Mesenchymal stem cell (in vitro differentiated cells and primary cell): Measurements from ENCODE around the gene KLHL6.

Experiments used
- DNase-seq: peaks from one replicate; pipeline ENCODE4 v3.0.0-alpha.2; 2013
- H2AFZ ChIP-seq: one replicate; pipeline ENCODE4 v1.6.1; 2013; ENCODE audit warnings: low read depth, mild to moderate bottlenecking, control low read depth, inconsistent platforms, low read length, moderate library complexity
- H2AK5ac ChIP-seq: 2 replicates; pipeline ENCODE4 v1.6.1; 2013; ENCODE audit warnings: low read length, moderate library complexity, mild to moderate bottlenecking, inconsistent platforms; ENCODE audit not compliant: severe bottlenecking
- H2BK120ac ChIP-seq: one replicate; pipeline ENCODE4 v1.6.1; 2013; ENCODE audit warnings: low read depth, mild to moderate bottlenecking, inconsistent platforms, low read length, moderate library complexity
- H2BK12ac ChIP-seq, 2 experiments: one replicate each; pipeline ENCODE4 v1.6.1; 2013; ENCODE audit warnings: inconsistent platforms in 2 of 2, low read length in 2 of 2, mild to moderate bottlenecking in 2 of 2, moderate library complexity in 2 of 2, control low read depth in 1 of 2
- H2BK15ac ChIP-seq: one replicate; pipeline ENCODE4 v1.6.1; 2013; ENCODE audit warnings: mild to moderate bottlenecking, low read depth, inconsistent platforms; ENCODE audit not compliant: poor library complexity, severe bottlenecking
- H2BK5ac ChIP-seq: 2 replicates; pipeline ENCODE4 v1.6.1; 2013; ENCODE audit warnings: low read depth, mild to moderate bottlenecking, low read length, control low read depth, inconsistent platforms; ENCODE audit not compliant: poor library complexity, severe bottlenecking
- H3K14ac ChIP-seq, 2 experiments: one replicate each; pipeline ENCODE4 v1.6.1; 2013; ENCODE audit warnings: inconsistent platforms in 2 of 2, low read length in 2 of 2, control low read depth in 1 of 2, mild to moderate bottlenecking in 1 of 2, moderate library complexity in 1 of 2
- H3K18ac ChIP-seq, 2 experiments: one replicate each; pipeline ENCODE4 v1.6.1; 2013; ENCODE audit warnings: inconsistent platforms in 2 of 2, low read length in 2 of 2, control low read depth in 1 of 2, low read depth in 1 of 2, mild to moderate bottlenecking in 1 of 2
- H3K23ac ChIP-seq, 2 experiments: one replicate each; pipeline ENCODE4 v1.6.1; 2013; ENCODE audit warnings: inconsistent platforms in 2 of 2, low read length in 2 of 2, mild to moderate bottlenecking in 2 of 2, moderate library complexity in 2 of 2, control low read depth in 1 of 2
- H3K27ac ChIP-seq: 2 replicates; pipeline ENCODE4 v1.5.1; 2013; ENCODE audit warnings: mild to moderate bottlenecking, moderate library complexity, low read length, control low read depth, inconsistent platforms; ENCODE audit not compliant: poor library complexity, severe bottlenecking
- H3K27me3 ChIP-seq, 2 experiments: 2 replicates each; pipeline versions ENCODE4 v1.6.1 to v1.7.0; 2013; ENCODE audit warnings: low read length in 2 of 2, mild to moderate bottlenecking in 2 of 2, moderate library complexity in 2 of 2, control low read depth in 1 of 2, inconsistent platforms in 1 of 2; ENCODE audit not compliant: control insufficient read depth in 1 of 2, insufficient read depth in 1 of 2
- H3K36me3 ChIP-seq, 2 experiments: 2 replicates each; pipeline versions ENCODE4 v1.6.1 to v1.7.0; 2013; ENCODE audit warnings: low read length in 2 of 2, control low read depth in 1 of 2, inconsistent platforms in 1 of 2, low read depth in 1 of 2, mild to moderate bottlenecking in 1 of 2; ENCODE audit not compliant: insufficient read depth in 2 of 2, control insufficient read depth in 1 of 2
- H3K4ac ChIP-seq, 2 experiments: one replicate each; pipeline ENCODE4 v1.6.1; 2013; ENCODE audit warnings: inconsistent platforms in 2 of 2, low read length in 2 of 2, mild to moderate bottlenecking in 2 of 2, moderate library complexity in 2 of 2, control low read depth in 1 of 2, low read depth in 1 of 2
- H3K4me1 ChIP-seq: 2 replicates; pipeline ENCODE4 v1.6.1; 2013; ENCODE audit warnings: low read depth, low read length, control low read depth; ENCODE audit not compliant: control insufficient read depth, insufficient read depth
- H3K4me2 ChIP-seq: 2 replicates; pipeline ENCODE4 v1.6.1; 2013; ENCODE audit warnings: low read length, mild to moderate bottlenecking, inconsistent platforms; ENCODE audit not compliant: poor library complexity, severe bottlenecking
- H3K4me3 ChIP-seq, 2 experiments: 2 replicates each; pipeline versions ENCODE4 v1.5.1 to v1.7.0; 2013; ENCODE audit warnings: low read length in 2 of 2, mild to moderate bottlenecking in 2 of 2, control low read depth in 1 of 2, low read depth in 1 of 2; ENCODE audit not compliant: insufficient read depth in 1 of 2
- H3K79me1 ChIP-seq: replicated peaks from 2 replicates; pipeline ENCODE4 v1.6.1; 2013; ENCODE audit warnings: mild to moderate bottlenecking, control low read depth, low read length, inconsistent platforms; ENCODE audit not compliant: poor library complexity, severe bottlenecking
- H3K9ac ChIP-seq: 2 replicates; pipeline ENCODE4 v1.7.0; 2013; ENCODE audit warnings: mild to moderate bottlenecking, low read length, moderate library complexity
- H3K9me3 ChIP-seq: 2 replicates; pipeline ENCODE4 v1.7.0; 2013; ENCODE audit warnings: mild to moderate bottlenecking, low read length; ENCODE audit not compliant: control insufficient read depth
- H4K8ac ChIP-seq: one replicate; pipeline ENCODE4 v1.6.1; 2013; ENCODE audit warnings: inconsistent platforms, mild to moderate bottlenecking, low read length, moderate library complexity
- H4K91ac ChIP-seq: one replicate; pipeline ENCODE4 v1.6.1; 2013; ENCODE audit warnings: mild to moderate bottlenecking, low read length, inconsistent platforms
- WGBS: methylation state at CpG from one replicate; pipeline ENCODE4 v1.1.7; 2013; ENCODE audit warnings: mixed read lengths; 5-methylcytosine and 5-hydroxymethylcytosine counted together

Gene KLHL6

GRCh38 chr3:183591881-183592521, 36.5 kb upstream of the KLHL6 start:
- Histone ChIP-seq H3K4me1 (no peaks in the 10 kb centered on the region), H3K4me3 (no peak overlapping the region), H2BK15ac (no peak overlapping the region), H3K27ac (no peak overlapping the region), H4K91ac (no peak overlapping the region), H3K27me3 (peaks cover 0 to 7% of the 10 kb centered on the region in 2 experiments), H3K4me2 (no peak overlapping the region), H3K14ac (no peak overlapping the region), H3K9ac (no peak overlapping the region), H2BK12ac (no peak overlapping the region), H3K36me3 (no peaks in the 10 kb centered on the region), H3K23ac (no peak overlapping the region), H2BK120ac (no peak overlapping the region), H3K4ac (no peak overlapping the region), H3K9me3 (no peaks in the 10 kb centered on the region), H4K8ac (no peak overlapping the region), H2AFZ (no peak overlapping the region), H3K18ac (no peak overlapping the region), H3K79me1 (no peaks in the 10 kb centered on the region), H2BK5ac (no peak overlapping the region), H2AK5ac (no peak overlapping the region)
- 79% methylated on average over 6 of the region's 6 CpGs for WGBS
- no peak for DNase-seq

GRCh38 chr3:183590442-183590841, 34.9 kb upstream of the KLHL6 start:
- Histone ChIP-seq H4K8ac (no peak overlapping the region), H3K4ac (no peak overlapping the region), H3K4me1 (no peaks in the 10 kb centered on the region), H3K27me3 (peaks cover 0 to 7% of the 10 kb centered on the region in 2 experiments), H3K27ac (no peak overlapping the region), H3K23ac (no peak overlapping the region), H3K14ac (no peak overlapping the region), H3K36me3 (no peaks in the 10 kb centered on the region), H3K9ac (no peak overlapping the region), H3K4me3 (no peak overlapping the region), H3K9me3 (no peaks in the 10 kb centered on the region), H2BK5ac (no peak overlapping the region), H2AK5ac (no peak overlapping the region), H2BK12ac (no peak overlapping the region), H2BK120ac (no peak overlapping the region), H2BK15ac (no peak overlapping the region), H3K4me2 (no peak overlapping the region), H4K91ac (no peak overlapping the region), H3K79me1 (no peaks in the 10 kb centered on the region), H3K18ac (no peak overlapping the region), H2AFZ (no peak overlapping the region)
- 97% methylated on average over 6 of the region's 6 CpGs for WGBS
- DNase-seq: no peak

- H2AK5ac ChIP-seq: no peak overlapping the region
- no peak overlapping the region for H2AFZ ChIP-seq
- no peak overlapping the region for H2BK5ac ChIP-seq
- no peak overlapping the region for H3K14ac ChIP-seq
- no peak overlapping the region for H2BK12ac ChIP-seq
- no peaks in the 10 kb centered on the region for H3K4me1 ChIP-seq
- H3K27me3 ChIP-seq: peaks cover 0 to 7% of the 10 kb centered on the region in 2 experiments
- no peak overlapping the region for H4K8ac ChIP-seq
- H2BK120ac ChIP-seq: no peak overlapping the region
- no peak overlapping the region for H3K27ac ChIP-seq
- H3K9me3 ChIP-seq: no peaks in the 10 kb centered on the region
- no peak overlapping the region for H3K4me3 ChIP-seq
- H3K36me3 ChIP-seq: no peaks in the 10 kb centered on the region
- DNase-seq: no peak
- no peak overlapping the region for H3K9ac ChIP-seq
- WGBS: 77% methylated on average over 2 of the region's 2 CpGs
- no peak overlapping the region for H4K91ac ChIP-seq
- H3K4me2 ChIP-seq: no peak overlapping the region
- H3K4ac ChIP-seq: no peak overlapping the region
- H3K18ac ChIP-seq: no peak overlapping the region
- no peak overlapping the region for H3K23ac ChIP-seq
- no peak overlapping the region for H2BK15ac ChIP-seq
- no peaks in the 10 kb centered on the region for H3K79me1 ChIP-seq
Observed at GRCh38 chr3:183587336-183587735, 31.8 kb upstream of the KLHL6 start.

GRCh38 chr3:183586477-183586876, 31.0 kb upstream of the KLHL6 start:
- H3K79me1 ChIP-seq: no peaks in the 10 kb centered on the region
- H4K8ac ChIP-seq: no peak overlapping the region
- H3K14ac ChIP-seq: no peak overlapping the region
- no peak overlapping the region for H2BK15ac ChIP-seq
- H2AK5ac ChIP-seq: no peak overlapping the region
- H3K4me1 ChIP-seq: no peaks in the 10 kb centered on the region
- H3K4me2 ChIP-seq: no peak overlapping the region
- no peak overlapping the region for H4K91ac ChIP-seq
- H3K18ac ChIP-seq: no peak overlapping the region
- no peak overlapping the region for H3K4ac ChIP-seq
- no peak overlapping the region for H2BK5ac ChIP-seq
- no peaks in the 10 kb centered on the region for H3K36me3 ChIP-seq
- H2BK120ac ChIP-seq: no peak overlapping the region
- H3K27ac ChIP-seq: no peak overlapping the region
- no peak overlapping the region for H3K23ac ChIP-seq
- H2BK12ac ChIP-seq: no peak overlapping the region
- no peaks in the 10 kb centered on the region for H3K9me3 ChIP-seq
- H3K27me3 ChIP-seq: peaks cover 0 to 7% of the 10 kb centered on the region in 2 experiments
- H3K4me3 ChIP-seq: no peak overlapping the region
- H3K9ac ChIP-seq: no peak overlapping the region
- 81% methylated on average over 5 of the region's 5 CpGs for WGBS
- H2AFZ ChIP-seq: no peak overlapping the region
- no peak for DNase-seq
